Erythroblast (primary cell): ENCODE measurements around the gene ACOX1.

ENCODE experiments used
- GATA1 ChIP-seq: IDR thresholded peaks from 2 replicates; pipeline ENCODE4 v1.6.1; 2011; ENCODE audit warnings: low read depth, mild to moderate bottlenecking, control low read depth, low read length, moderate library complexity
- POLR2A ChIP-seq: IDR thresholded peaks from 2 replicates; pipeline ENCODE4 v1.6.1; 2011; ENCODE audit warnings: mild to moderate bottlenecking, low read length

GRCh38 chr17:76019833-76020467 is 41.0 kb upstream of the ACOX1 start:
- TF ChIP-seq POLR2A (no peak), GATA1 (no peak)
